ENCODE measurements around the gene SMG5.
"Not testable (repeated sequence)": the region's sequence is repeated elsewhere in the genome, so short reads cannot be mapped to it uniquely, and the experiment has no call there.

The SMG5 gene

DNA sequence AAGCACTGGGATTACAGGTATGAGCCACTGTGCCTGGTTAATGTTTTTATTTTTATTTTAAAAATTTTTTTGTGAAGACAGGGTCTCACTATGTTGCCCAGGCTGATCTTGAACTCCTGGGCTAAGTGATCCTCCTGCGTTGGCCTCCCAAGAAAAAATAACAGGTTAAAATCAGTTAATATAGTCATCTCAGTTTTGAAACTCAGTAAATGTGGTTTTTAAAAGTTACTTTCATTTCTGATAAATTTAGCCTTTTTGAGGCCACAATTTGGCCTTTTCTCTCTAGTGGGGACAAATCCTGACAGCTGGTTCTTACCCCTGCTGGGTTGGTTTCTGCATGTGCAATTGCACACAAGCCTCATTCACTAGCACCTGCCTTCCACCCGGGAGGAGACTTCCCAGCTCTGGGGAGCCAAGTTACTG is 56.5 kb downstream of the SMG5 start:
- Mint-ChIP-seq H3K4me1 (peaks cover 9% of the 10 kb centered on the region), H3K27ac (no peak overlapping the region), H3K4me3 (no peak overlapping the region), H3K36me3 (peaks cover 40% of the 10 kb centered on the region), H3K9me3 (no peaks in the 10 kb centered on the region), H3K27me3 (no peaks in the 10 kb centered on the region)
- ATAC-seq (ENCODE audit: low read depth) (no peak), DNase-seq (ENCODE audit: low spot score in 2 of 2) (no peak)

DNA sequence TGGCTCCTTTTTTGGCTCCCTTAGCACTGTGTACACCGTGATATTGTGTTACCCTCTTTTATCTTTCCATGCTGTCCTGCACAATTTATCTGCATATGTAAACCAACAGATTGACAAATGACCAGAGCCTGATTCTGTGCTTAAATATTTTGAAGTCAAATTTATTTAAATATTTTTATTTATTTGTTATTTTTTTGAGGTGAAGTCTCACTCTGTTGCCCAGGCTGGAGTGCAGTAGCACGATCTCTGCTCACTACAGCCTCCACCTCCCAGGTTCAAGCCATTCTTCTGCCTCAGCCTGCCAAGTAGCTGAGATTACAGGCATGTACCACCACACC is 57.0 kb downstream of the SMG5 start:
- Mint-ChIP-seq H3K36me3 (peaks cover 43% of the 10 kb centered on the region), H3K9me3 (no peaks in the 10 kb centered on the region), H3K4me1 (peaks cover 10% of the 10 kb centered on the region), H3K27me3 (no peaks in the 10 kb centered on the region), H3K4me3 (no peak overlapping the region), H3K27ac (no peak overlapping the region)
- ATAC-seq (ENCODE audit: low read depth) (no peak), DNase-seq (ENCODE audit: low spot score in 2 of 2) (no peak)

DNA sequence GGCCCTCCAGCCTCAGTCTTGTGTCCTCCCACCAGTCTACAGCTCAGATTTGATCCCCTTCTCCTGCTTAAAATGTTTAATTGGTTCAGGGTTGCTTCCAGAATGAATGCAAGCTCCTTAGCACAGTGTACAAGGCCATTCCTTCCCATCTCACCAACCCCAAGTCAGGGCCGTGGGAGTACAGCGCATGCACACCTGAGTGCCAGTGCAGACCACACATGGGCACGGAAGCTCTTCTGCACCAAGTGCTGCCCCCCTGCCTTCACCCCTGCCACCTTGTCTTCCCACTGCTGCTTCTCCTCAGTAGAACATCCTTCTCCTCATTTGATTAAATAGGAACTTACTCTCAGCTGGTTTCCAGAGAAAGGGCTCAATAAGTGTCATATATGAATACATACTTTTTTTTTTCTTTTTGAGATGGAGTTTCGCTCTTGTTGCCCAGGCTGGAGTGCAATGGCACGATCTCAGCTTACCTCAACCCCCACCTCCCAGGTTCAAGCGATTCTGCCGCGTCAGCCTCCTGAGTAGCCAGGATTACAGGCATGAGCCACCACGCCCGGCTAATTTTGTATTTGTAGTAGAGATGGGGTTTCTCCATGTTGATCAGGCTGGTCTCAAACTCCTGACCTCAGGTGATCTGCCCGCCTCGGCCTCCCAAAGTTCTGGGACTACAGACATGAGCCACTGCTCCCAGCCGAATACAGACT is 60.5 kb downstream of the SMG5 start:
- no peaks in the 10 kb centered on the region for H3K9me3 Mint-ChIP-seq
- H3K27me3 Mint-ChIP-seq, result no peaks in the 10 kb centered on the region
- H3K27ac Mint-ChIP-seq, result no peak overlapping the region
- no peak for DNase-seq (ENCODE audit: low spot score in 2 of 2)
- peaks cover 18% of the 10 kb centered on the region for H3K4me1 Mint-ChIP-seq
- no peak for ATAC-seq (ENCODE audit: low read depth)
- H3K36me3 Mint-ChIP-seq, result peaks cover 34% of the 10 kb centered on the region
- no peak overlapping the region for H3K4me3 Mint-ChIP-seq

DNA sequence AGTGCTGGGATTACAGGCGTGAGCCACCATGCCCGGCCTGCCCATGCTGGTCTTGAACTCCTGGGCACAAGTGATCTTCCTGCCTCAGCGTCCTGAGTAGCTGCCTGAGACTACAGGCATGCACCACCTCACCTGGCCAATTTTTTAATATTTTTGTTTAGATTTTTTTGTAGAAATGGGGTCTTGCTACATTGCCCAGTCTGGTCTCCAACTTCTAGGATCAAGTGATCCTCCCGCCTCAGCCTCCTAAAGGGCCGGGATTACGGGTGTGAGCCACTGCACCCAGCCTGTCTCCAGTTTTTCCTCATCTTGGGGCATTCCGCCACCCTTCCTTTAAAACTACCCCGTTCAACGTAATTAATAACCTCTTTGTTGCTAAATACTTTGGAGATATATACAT is 62.4 kb downstream of the SMG5 start:
- Mint-ChIP-seq H3K4me3 (no peak overlapping the region), H3K36me3 (peaks cover 27% of the 10 kb centered on the region), H3K27ac (no peak overlapping the region), H3K9me3 (no peaks in the 10 kb centered on the region), H3K27me3 (no peaks in the 10 kb centered on the region), H3K4me1 (peaks cover 16% of the 10 kb centered on the region)
- ATAC-seq (ENCODE audit: low read depth), result no peak
- DNase-seq (ENCODE audit: low spot score in 2 of 2), result no peak

DNA sequence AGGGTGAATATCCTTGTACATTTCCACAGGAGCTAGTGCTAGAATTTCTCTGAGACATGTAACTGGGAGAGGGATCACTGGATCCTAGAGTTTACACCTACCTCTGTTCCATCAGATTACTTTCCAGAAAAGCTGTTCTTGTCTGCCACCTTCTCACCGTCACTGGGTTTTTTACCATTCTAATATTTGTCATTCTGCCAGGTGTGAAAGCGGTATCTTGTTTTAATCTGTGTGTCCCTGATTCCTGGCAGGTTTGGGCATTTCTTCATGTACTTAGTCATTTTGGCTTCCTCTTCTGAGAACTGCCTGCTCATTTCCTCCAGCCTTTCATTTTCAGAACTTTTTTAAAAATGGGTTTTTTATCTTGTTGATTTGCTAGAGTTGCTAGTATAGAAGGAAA is 64.8 kb downstream of the SMG5 start:
- Mint-ChIP-seq H3K36me3 (peaks cover 21% of the 10 kb centered on the region), H3K27ac (no peak overlapping the region), H3K9me3 (no peaks in the 10 kb centered on the region), H3K4me3 (no peak overlapping the region), H3K4me1 (peaks cover 19% of the 10 kb centered on the region), H3K27me3 (no peaks in the 10 kb centered on the region)
- DNase-seq (ENCODE audit: low spot score in 2 of 2) (no peak), ATAC-seq (ENCODE audit: low read depth) (no peak)

DNA sequence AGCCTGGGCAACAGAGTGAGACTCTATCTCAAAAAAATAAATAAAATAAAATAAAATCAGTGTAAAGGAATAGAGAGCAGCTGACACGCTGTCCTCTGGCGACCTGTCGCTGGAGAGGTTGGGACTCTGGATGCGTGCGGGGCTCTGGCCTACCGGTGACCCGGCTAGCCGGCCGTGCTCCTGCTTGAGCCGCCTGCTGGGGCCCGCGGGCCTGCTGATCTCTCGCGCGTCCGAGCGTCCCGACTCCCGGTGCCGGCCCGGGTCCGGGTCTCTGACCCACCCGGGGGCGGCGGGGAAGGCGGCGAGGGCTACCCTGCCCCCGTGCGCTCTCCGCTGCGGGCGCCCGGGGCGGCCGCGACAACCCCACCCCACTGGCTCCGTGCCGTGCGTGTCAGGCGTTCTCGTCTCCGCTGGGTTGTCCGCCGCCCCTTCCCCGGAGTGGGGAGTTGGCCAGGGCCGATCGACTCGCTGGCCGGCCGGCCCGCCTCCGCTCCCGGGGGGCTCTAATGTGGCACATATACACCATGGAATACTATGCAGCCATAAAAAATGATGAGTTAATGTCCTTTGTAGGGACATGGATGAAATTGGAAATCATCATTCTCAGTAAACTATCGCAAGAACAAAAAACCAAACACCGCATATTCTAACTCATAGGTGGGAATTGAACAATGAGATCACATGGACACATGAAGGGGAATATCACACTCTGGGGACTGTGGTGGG is 66.1 kb downstream of the SMG5 start:
- not testable (repeated sequence) for DNase-seq (ENCODE audit: low spot score in 2 of 2); H3K9me3 Mint-ChIP-seq; H3K27ac Mint-ChIP-seq; ATAC-seq (ENCODE audit: low read depth); H3K27me3 Mint-ChIP-seq; H3K4me3 Mint-ChIP-seq
- H3K36me3 Mint-ChIP-seq, result peaks cover 15% of the 10 kb centered on the region
- peaks cover 18% of the 10 kb centered on the region for H3K4me1 Mint-ChIP-seq

DNA sequence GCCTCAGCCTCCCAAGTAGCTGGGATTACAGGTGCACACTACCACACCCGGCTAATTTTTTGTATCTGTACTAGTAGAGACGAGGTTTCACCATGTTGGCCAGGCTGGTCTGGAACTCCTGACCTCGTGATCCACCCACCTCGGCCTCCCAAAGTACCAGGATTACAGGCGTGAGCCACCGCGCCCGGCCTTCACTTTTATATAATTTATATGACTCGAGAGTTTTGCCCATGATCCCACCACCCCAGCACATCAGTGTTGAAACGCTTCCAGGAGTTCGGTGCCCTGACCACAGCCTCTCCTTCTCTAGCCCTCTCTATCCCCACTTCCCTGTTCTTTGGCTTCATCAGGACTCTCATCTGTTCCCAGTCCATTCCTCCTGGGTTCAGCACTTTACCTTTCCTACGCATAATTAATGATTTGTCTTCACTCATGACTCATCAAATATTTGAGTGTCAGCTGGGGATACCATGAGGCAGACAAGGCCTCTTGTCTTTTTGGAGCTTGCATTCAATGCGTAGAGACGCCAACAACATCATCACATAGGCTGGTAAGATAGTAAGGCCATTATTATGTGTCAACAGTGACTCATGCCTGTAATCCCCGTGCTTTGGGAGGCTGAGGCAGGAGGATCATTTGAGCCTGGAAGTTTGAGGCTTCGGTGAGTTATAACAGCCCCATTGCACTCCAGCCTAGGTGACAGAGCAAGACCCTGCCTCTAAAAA is 68.4 kb downstream of the SMG5 start:
- H3K4me1 Mint-ChIP-seq, result peaks cover 11% of the 10 kb centered on the region
- H3K27me3 Mint-ChIP-seq, result no peaks in the 10 kb centered on the region
- DNase-seq (ENCODE audit: low spot score in 2 of 2) (no peak), ATAC-seq (ENCODE audit: low read depth) (no peak)
- H3K4me3 Mint-ChIP-seq, result peak overlapping the region; percentile 82
- peaks cover 5% of the 10 kb centered on the region for H3K36me3 Mint-ChIP-seq
- no peaks in the 10 kb centered on the region for H3K9me3 Mint-ChIP-seq
- H3K27ac Mint-ChIP-seq, result peak overlapping the region; percentile 50

DNA sequence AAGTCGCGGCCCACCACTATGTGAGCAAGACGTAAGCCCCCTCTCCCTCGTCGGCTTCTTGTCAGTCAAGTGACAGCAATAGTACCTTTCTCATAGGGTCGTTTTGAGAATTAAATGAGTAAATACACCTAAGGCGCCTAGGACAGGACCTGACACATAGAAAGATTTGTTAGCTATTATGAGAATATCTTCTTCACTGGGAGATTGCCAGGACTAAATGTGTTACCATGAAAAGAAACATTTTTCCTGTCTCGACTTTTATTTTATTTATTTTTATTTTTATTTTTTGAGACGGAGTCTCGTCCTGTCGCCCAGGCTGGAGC is 69.0 kb downstream of the SMG5 start:
- Mint-ChIP-seq H3K9me3 (no peaks in the 10 kb centered on the region), H3K27ac (peak overlapping the region; percentile 98), H3K36me3 (peaks cover 4% of the 10 kb centered on the region), H3K27me3 (no peaks in the 10 kb centered on the region), H3K4me1 (peaks cover 11% of the 10 kb centered on the region), H3K4me3 (peak overlapping the region; percentile 97)
- DNase-seq (ENCODE audit: low spot score in 2 of 2) (no peak), ATAC-seq (ENCODE audit: low read depth) (no peak)

DNA sequence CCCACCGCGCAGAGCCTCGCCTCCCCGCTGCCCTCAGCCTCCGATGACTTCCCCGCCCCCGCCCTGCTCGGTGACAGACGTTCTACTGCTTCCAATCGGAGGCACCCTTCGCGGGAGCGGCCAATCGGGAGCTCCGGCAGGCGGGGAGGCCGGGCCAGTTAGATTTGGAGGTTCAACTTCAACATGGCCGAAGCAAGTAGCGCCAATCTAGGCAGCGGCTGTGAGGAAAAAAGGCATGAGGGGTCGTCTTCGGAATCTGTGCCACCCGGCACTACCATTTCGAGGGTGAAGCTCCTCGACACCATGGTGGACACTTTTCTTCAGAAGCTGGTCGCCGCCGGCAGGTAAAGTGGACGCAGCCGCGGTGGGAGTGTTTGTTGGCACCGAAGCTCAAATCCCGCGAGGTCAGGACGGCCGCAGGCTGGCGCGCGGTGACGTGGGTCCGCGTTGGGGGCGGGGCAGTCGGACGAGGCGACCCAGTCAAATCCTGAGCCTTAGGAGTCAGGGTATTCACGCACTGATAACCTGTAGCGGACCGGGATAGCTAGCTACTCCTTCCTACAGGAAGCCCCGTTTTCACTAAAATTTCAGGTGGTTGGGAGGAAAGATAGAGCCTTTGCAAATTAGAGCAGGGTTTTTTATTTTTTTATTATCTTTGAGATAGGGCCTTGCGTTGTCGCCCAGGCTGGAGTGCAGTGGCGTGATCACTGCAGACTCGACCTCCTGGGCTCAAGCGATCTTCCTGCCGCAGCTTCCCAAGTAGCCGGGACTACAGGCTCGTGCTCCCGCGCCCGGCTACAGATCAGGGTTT is 69.6 kb downstream of the SMG5 start, which contains the start of gene PMF1:
PMF1 (plus strand) TSS at position 175 of the 811 bp plus-strand sequence; CDS start at position 184, 9 bp downstream.
- Mint-ChIP-seq H3K9me3 (no peaks in the 10 kb centered on the region), H3K27me3 (no peaks in the 10 kb centered on the region), H3K4me3 (peak within 1 kb of the TSS; percentile 97), H3K4me1 (peaks cover 10% of the 10 kb centered on the region), H3K36me3 (peaks cover 4% of the 10 kb centered on the region), H3K27ac (peak within 1 kb of the TSS; percentile 98)
- ATAC-seq (ENCODE audit: low read depth), result peak; percentile 95
- peak; percentile 90 for DNase-seq (ENCODE audit: low spot score in 2 of 2)

DNA sequence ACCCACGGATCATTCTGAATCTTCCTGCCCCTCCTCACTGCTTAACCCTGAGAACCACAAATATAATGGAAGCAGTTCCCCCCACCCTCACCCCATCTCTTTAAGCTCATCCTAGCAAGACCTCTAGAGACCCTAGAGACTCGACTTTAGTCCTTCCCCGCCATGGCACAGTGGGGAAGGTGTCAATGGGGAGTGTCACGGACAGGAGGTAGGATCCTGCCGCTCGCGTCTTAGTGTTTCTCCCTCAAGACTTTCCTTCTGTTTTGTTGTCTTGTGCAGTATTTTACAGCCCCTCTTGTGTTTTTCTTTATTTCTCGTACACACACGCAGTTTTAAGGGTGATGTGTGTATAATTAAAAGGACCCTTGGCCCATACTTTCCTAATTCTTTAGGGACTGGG is 70.5 kb downstream of the SMG5 start:
- H3K9me3 Mint-ChIP-seq, result no peaks in the 10 kb centered on the region
- peaks cover 6% of the 10 kb centered on the region for H3K4me1 Mint-ChIP-seq
- H3K36me3 Mint-ChIP-seq, result peaks cover 6% of the 10 kb centered on the region
- ATAC-seq (ENCODE audit: low read depth) (no peak), DNase-seq (ENCODE audit: low spot score in 2 of 2) (no peak)
- H3K27me3 Mint-ChIP-seq, result no peaks in the 10 kb centered on the region
- peak overlapping the region; percentile 98 for H3K27ac Mint-ChIP-seq
- H3K4me3 Mint-ChIP-seq, result peak overlapping the region; percentile 97

DNA sequence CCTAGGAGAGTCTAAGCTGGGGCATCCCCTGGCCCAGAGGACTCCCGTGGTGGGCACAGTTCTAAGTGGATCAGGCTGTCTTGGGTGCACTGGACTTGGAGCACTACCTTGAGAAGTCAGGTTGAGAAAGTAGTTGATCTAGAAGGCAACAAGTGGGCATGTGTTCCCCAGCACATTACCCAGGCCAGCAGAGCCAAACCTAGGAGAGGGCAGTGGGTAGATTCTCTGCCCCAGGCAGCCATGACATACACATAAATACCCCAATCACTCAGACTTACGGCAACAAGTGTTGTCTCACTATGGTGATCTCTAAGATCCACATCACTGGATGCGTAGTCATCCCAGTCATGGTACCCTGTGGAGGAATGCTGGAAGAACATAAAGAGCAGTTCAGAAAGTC is 71.4 kb downstream of the SMG5 start:
- H3K4me3 Mint-ChIP-seq, result no peak overlapping the region
- H3K27ac Mint-ChIP-seq, result no peak overlapping the region
- ATAC-seq (ENCODE audit: low read depth) (no peak), DNase-seq (ENCODE audit: low spot score in 2 of 2) (no peak)
- peaks cover 6% of the 10 kb centered on the region for H3K4me1 Mint-ChIP-seq
- peaks cover 6% of the 10 kb centered on the region for H3K36me3 Mint-ChIP-seq
- no peaks in the 10 kb centered on the region for H3K9me3 Mint-ChIP-seq
- H3K27me3 Mint-ChIP-seq, result no peaks in the 10 kb centered on the region

DNA sequence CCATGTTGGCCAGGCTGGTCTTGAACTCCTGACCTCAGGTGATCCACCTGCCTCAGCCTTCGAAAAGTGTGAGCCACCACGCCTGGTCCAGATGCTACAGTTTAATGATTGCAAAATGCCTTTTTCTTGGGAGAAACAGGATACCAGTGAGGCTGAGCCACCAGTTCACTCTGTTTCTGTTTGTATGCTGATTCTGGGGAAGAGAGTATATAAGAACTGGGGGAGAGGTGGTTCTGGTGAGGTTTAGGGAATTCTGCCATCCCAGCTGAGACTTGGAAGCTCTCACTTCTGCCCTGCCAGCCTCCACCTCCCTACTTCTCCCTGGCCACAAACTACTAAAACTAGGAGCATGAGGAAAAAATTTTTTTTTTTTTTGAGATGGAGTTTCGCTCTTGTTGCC is 77.9 kb downstream of the SMG5 start:
- peaks cover 8% of the 10 kb centered on the region for H3K4me1 Mint-ChIP-seq
- H3K4me3 Mint-ChIP-seq, result no peak overlapping the region
- ATAC-seq (ENCODE audit: low read depth), result no peak
- H3K9me3 Mint-ChIP-seq, result no peaks in the 10 kb centered on the region
- DNase-seq (ENCODE audit: low spot score in 2 of 2), result no peak
- H3K27ac Mint-ChIP-seq, result no peak overlapping the region
- no peaks in the 10 kb centered on the region for H3K27me3 Mint-ChIP-seq
- peaks cover 15% of the 10 kb centered on the region for H3K36me3 Mint-ChIP-seq

DNA sequence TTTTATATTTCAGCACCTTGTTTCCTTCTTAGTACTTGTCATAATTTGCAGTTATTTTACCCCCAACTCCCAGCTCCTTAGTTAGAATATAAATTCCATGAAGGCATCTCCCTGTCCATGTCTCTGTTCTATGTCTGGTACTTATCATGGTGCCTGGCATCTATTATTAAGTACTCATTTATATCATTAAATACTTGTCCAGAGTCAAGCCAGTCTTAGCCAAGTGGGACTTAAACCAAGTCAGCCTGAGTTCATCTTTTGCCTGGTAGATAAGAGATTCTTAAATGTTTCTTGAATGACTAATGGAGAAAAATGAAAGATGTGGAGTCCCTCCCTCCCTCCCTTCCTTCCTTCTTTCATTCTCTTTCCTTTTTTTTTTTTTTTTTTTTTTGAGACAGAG is 79.3 kb downstream of the SMG5 start:
- Mint-ChIP-seq H3K27me3 (no peaks in the 10 kb centered on the region), H3K4me1 (peaks cover 12% of the 10 kb centered on the region), H3K9me3 (no peaks in the 10 kb centered on the region), H3K36me3 (peaks cover 19% of the 10 kb centered on the region), H3K27ac (no peak overlapping the region), H3K4me3 (no peak overlapping the region)
- ATAC-seq (ENCODE audit: low read depth) (no peak), DNase-seq (ENCODE audit: low spot score in 2 of 2) (no peak)

DNA sequence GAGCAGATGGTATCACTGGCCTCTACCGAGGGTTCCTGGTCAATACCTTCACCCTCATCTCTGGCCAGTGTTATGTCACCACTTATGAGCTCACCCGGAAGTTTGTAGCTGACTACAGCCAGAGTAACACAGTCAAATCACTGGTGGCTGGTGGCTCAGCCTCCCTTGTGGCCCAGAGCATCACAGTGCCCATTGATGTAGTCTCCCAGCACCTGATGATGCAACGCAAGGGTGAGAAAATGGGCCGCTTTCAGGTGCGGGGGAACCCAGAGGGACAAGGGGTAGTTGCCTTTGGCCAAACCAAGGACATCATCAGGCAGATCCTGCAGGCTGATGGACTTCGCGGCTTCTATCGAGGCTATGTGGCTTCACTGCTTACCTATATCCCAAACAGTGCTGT is 82.6 kb downstream of the SMG5 start:
- no peak for DNase-seq (ENCODE audit: low spot score in 2 of 2)
- Mint-ChIP-seq H3K36me3 (peaks cover 18% of the 10 kb centered on the region), H3K27ac (no peak overlapping the region)

More for the DNA sequence above, 82.6 kb downstream of the SMG5 start:
- no peak for ATAC-seq (ENCODE audit: low read depth)
- Mint-ChIP-seq H3K9me3 (no peaks in the 10 kb centered on the region), H3K4me3 (no peak overlapping the region), H3K27me3 (no peaks in the 10 kb centered on the region), H3K4me1 (peaks cover 25% of the 10 kb centered on the region)
